Umbilical cord (tissue), 1 donor: Measurements from ENCODE around the gene CLCC1. TPM values are rescaled to one million over a fixed set of nuclear protein-coding genes. Genes with fewer than 3 reads are reported as not detected.

ENCODE experiments used
- total RNA-seq: library from RNA; depleted of rRNA; stranded (reverse); fragments of >200 nt; gene quantifications from one replicate; pipeline ENCODE4 v1.2.3, GENCODE V29; 2014; ENCODE audit warnings: low replicate concordance; ENCODE audit not compliant: insufficient read depth

The CLCC1 gene
- total RNA-seq, 1 donor from 2014 or later: 38.0 TPM

Other genes starting within 250 kb of the CLCC1 start
- 78.0 TPM for gene STXBP3, start 216.8 kb downstream of the CLCC1 start, total RNA-seq
- gene AKNAD1, start 106.4 kb downstream of the CLCC1 start, total RNA-seq: 2.2 TPM
- 22.4 TPM for gene GPSM2, start 86.5 kb downstream of the CLCC1 start, total RNA-seq
- gene WDR47, start 78.6 kb upstream of the CLCC1 start, total RNA-seq: 17.1 TPM
- 71.0 TPM for gene TAF13, start 112.5 kb upstream of the CLCC1 start, total RNA-seq
- gene TMEM167B, start 127.3 kb upstream of the CLCC1 start, total RNA-seq: 48.9 TPM
- 1.9 TPM for gene ELAPOR1, start 150.6 kb upstream of the CLCC1 start, total RNA-seq